Tibial artery (tissue), 4 donors: Measurements from ENCODE around the gene SLC6A4.
"Not testable (repeated sequence)": the region's sequence is repeated elsewhere in the genome, so short reads cannot be mapped to it uniquely, and the experiment has no call there.

Experiments used
- DNase-seq, 2 donors: peaks; one replicate each; pipeline ENCODE4 v3.0.0-alpha.2; 2019
- H3K27ac ChIP-seq, 2 donors: fragments of 200-600 bp; sonication (generic) in 1 of 2; 1 replicate in 1 of 2; 2 replicates in 1 of 2; pipeline ENCODE4 v1.5.1; 2018 to 2019; ENCODE audit warnings: mild to moderate bottlenecking in 1 of 2
- H3K27me3 ChIP-seq, 2 donors: fragments of 200-600 bp; sonication (generic) in 1 of 2; one replicate each; pipeline versions ENCODE4 v1.5.1 to v1.6.0; 2016 to 2019
- H3K36me3 ChIP-seq, 3 donors: fragments of 200-600 bp; sonication (generic) in 2 of 3; one replicate each; pipeline ENCODE4 v1.5.1; 2016 to 2019; ENCODE audit warnings: mild to moderate bottlenecking in 2 of 3
- H3K4me1 ChIP-seq, 4 donors: fragments of 200-600 bp; sonication (generic) in 2 of 4; 1 replicate in 3 of 4; 2 replicates in 1 of 4; pipeline ENCODE4 v1.5.1; 2016 to 2019
- H3K4me3 ChIP-seq, 2 donors: fragments of 200-600 bp; sonication (generic) in 1 of 2; 1 replicate in 1 of 2; 2 replicates in 1 of 2; pipeline ENCODE4 v1.5.1; 2018 to 2019; ENCODE audit warnings: mild to moderate bottlenecking in 2 of 2
- H3K9me3 ChIP-seq, 3 donors: fragments of 200-600 bp; sonication (generic) in 1 of 3; one replicate each; pipeline ENCODE4 v1.5.1; 2016 to 2019
- intact Hi-C: fragments of 100-400 bp; cut with DNase I; formaldehyde crosslinking; loops from one replicate; pipeline ENCODE4 v1.15.0; 2023; ENCODE audit warnings: low total_unique reads
- TF ChIP-seq, protein P1 (sequence below), 2 experiments: fragments of 200-600 bp in 1 of 2; fragments of 450-650 bp in 1 of 2; IDR thresholded peaks; one replicate each; pipeline ENCODE4 v1.5.1; 2017 to 2019; ENCODE audit warnings: antibody characterized with exemption in 2 of 2, mild to moderate bottlenecking in 1 of 2, moderate library complexity in 1 of 2

Gene SLC6A4

DNA sequence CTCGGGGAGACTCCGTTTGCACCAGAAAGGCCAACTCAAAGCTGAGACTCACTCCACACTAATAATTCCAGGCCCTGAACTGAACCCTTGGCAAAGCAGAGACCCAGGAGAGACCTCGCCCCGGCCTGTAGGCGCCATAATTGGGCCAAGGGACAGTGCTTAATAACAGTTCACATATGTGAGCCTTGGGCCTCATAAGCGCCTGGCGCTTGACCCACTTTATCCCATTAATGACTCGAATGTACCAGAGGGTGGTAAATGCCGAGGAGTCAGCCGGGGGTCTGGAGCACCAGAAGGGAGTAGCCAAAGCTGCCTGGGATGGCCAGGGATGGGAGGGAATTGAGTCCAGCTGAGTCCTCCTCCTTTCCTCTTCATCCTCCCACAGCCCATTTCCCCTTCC is 24.6 kb downstream of the SLC6A4 start:
- Histone ChIP-seq H3K36me3 (no peaks in the 10 kb centered on the region), H3K9me3 (no peaks in the 10 kb centered on the region), H3K27me3 (no peaks in the 10 kb centered on the region), H3K4me1 (no peaks in the 10 kb centered on the region), H3K4me3 (no peak overlapping the region), H3K27ac (no peak overlapping the region)
- no peak for DNase-seq
- TF ChIP-seq, protein P1, sequence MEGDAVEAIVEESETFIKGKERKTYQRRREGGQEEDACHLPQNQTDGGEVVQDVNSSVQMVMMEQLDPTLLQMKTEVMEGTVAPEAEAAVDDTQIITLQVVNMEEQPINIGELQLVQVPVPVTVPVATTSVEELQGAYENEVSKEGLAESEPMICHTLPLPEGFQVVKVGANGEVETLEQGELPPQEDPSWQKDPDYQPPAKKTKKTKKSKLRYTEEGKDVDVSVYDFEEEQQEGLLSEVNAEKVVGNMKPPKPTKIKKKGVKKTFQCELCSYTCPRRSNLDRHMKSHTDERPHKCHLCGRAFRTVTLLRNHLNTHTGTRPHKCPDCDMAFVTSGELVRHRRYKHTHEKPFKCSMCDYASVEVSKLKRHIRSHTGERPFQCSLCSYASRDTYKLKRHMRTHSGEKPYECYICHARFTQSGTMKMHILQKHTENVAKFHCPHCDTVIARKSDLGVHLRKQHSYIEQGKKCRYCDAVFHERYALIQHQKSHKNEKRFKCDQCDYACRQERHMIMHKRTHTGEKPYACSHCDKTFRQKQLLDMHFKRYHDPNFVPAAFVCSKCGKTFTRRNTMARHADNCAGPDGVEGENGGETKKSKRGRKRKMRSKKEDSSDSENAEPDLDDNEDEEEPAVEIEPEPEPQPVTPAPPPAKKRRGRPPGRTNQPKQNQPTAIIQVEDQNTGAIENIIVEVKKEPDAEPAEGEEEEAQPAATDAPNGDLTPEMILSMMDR (IDR thresholded peaks at IDR 0.05): no peak
- intact Hi-C loops: no loop called here

GRCh38 chr17:30210366-30210765 is 25.1 kb downstream of the SLC6A4 start:
- H3K4me1 ChIP-seq: no peaks in the 10 kb centered on the region
- peaks cover 0 to 2% of the 10 kb centered on the region in 2 donors for H3K27me3 ChIP-seq
- H3K27ac ChIP-seq: no peak overlapping the region
- TF ChIP-seq, protein P1 (IDR thresholded peaks at IDR 0.05): no peak
- intact Hi-C loops: no loop called here
- no peak overlapping the region for H3K4me3 ChIP-seq
- no peak for DNase-seq
- H3K9me3 ChIP-seq: no peaks in the 10 kb centered on the region
- H3K36me3 ChIP-seq: no peaks in the 10 kb centered on the region

- no peak overlapping the region for H3K27ac ChIP-seq
- no peaks in the 10 kb centered on the region for H3K9me3 ChIP-seq
- no peaks in the 10 kb centered on the region for H3K4me1 ChIP-seq
- H3K36me3 ChIP-seq: no peaks in the 10 kb centered on the region
- no peak for DNase-seq
- H3K4me3 ChIP-seq: no peak overlapping the region
- peaks cover 0 to 2% of the 10 kb centered on the region in 2 donors for H3K27me3 ChIP-seq
- TF ChIP-seq, protein P1 (IDR thresholded peaks at IDR 0.05): no peak
- intact Hi-C loops: no loop called here
Measured at GRCh38 chr17:30209930-30210329, 25.6 kb downstream of the SLC6A4 start.

DNA sequence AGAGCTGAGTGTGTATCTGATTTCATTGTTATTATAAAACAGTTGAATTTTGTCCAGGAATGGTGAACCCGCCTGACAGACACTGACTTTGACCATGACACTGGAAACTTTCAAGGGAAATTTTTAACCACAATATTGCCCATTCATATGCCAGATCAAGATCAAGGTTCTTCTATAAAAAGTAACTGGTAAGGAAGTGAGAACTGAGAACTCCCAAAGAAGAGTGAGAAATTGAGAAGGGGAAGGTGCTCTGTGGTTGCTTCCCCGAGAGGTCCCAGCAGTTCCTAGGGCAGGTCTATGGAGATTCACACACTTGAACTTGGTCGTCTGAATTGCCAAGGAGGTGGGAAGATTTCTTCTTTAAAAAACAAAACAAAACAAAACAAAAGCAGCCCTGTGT is 27.3 kb downstream of the SLC6A4 start:
- Histone ChIP-seq H3K9me3 (no peaks in the 10 kb centered on the region), H3K4me3 (no peak overlapping the region), H3K4me1 (no peaks in the 10 kb centered on the region), H3K27me3 (peaks cover 0 to 2% of the 10 kb centered on the region in 2 donors), H3K36me3 (no peaks in the 10 kb centered on the region), H3K27ac (no peak overlapping the region)
- intact Hi-C loops: no loop called here
- no peak for DNase-seq
- TF ChIP-seq, protein P1 (IDR thresholded peaks at IDR 0.05): no peak

DNA sequence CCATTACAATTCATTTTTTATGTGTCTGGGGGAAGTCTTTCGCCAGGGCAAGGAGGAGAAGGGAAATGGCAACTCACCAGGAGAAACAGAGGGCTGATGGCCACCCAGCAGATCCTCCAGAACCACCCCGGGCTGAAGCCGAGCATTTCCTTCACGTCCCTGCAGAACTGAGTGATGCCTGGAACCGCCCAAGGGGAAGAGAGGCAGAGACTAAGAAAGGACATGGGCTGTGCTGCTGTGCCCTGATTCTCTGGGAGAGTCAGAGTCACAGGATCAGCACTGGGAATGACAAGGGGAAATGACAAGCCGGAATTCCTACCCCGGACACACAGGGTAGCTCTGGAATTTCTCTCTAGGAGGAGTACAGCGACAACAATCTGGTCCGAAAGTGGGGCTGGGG is 27.8 kb downstream of the SLC6A4 start:
- intact Hi-C loops: no loop called here
- peaks cover 0 to 2% of the 10 kb centered on the region in 2 donors for H3K27me3 ChIP-seq
- no peaks in the 10 kb centered on the region for H3K4me1 ChIP-seq
- H3K36me3 ChIP-seq: no peaks in the 10 kb centered on the region
- TF ChIP-seq, protein P1 (IDR thresholded peaks at IDR 0.05): no peak
- no peak overlapping the region for H3K27ac ChIP-seq
- H3K4me3 ChIP-seq: no peak overlapping the region
- no peaks in the 10 kb centered on the region for H3K9me3 ChIP-seq
- no peak for DNase-seq

DNA sequence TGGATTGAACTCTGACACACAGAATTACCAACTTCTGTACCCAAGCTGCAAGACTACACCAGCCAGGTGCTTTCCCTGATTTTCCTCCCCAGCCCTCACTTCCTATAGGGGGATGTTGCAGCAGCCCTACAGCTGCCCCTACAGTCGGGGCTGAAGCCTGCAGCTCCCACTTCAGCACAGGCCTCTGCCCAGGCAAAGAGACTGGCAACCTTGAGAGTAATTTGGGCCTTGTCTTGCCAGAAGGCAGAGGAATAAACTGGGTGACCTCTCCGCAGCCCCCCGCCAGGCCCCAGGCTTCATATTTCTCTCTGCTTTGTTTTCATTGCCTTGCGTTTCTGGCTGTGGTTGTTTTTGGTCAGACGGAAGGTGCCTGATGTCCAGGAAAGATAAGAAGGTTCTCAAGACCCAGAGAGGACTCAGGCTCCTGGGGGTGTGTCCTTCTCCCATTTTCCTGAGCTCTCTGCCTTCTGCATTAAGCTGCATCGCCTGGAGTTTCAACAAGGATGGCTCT is 32.0 kb downstream of the SLC6A4 start:
- Histone ChIP-seq H3K27me3 (peaks cover 0 to 5% of the 10 kb centered on the region in 2 donors), H3K9me3 (no peaks in the 10 kb centered on the region), H3K36me3 (no peaks in the 10 kb centered on the region), H3K4me1 (no peaks in the 10 kb centered on the region), H3K27ac (no peak overlapping the region), H3K4me3 (no peak overlapping the region)
- intact Hi-C loops: no loop called here
- TF ChIP-seq, protein P1 (IDR thresholded peaks at IDR 0.05): no peak
- DNase-seq: no peak

DNA sequence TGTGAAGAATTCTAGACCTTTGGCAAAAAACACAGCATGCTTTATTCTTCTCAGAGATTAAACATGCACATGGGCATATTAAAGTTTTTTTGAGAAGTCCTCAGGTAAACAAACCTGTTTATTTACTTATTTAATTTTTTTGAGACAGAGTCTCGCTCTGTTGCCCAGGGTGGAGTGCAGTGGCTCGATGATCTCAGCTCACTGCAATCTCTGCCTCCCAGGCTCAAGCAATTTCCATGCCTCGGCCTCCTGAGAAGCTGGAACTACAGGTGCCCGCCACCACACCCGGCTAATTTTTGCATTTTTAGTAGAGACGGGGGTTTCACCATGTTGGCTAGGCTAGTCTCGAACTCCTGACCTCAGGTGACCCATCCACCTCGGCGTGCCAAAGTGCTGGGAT is 34.8 kb downstream of the SLC6A4 start:
- H3K36me3 ChIP-seq, H3K4me3 ChIP-seq, intact Hi-C loops, H3K4me1 ChIP-seq, DNase-seq, H3K9me3 ChIP-seq, H3K27ac ChIP-seq, H3K27me3 ChIP-seq: not testable (repeated sequence)
